ENCODE data around the gene EP400. TPM values are rescaled to one million over a fixed set of nuclear protein-coding genes. Genes with fewer than 3 reads are reported as not detected.
"Not testable (repeated sequence)": the region's sequence is repeated elsewhere in the genome, so short reads cannot be mapped to it uniquely, and the experiment has no call there.

EP400 gene
- total and polyA plus RNA-seq, 2 of the 4 experiments (the other 2 are of a cell fraction), result 4.3 to 11.4 TPM

DNA sequence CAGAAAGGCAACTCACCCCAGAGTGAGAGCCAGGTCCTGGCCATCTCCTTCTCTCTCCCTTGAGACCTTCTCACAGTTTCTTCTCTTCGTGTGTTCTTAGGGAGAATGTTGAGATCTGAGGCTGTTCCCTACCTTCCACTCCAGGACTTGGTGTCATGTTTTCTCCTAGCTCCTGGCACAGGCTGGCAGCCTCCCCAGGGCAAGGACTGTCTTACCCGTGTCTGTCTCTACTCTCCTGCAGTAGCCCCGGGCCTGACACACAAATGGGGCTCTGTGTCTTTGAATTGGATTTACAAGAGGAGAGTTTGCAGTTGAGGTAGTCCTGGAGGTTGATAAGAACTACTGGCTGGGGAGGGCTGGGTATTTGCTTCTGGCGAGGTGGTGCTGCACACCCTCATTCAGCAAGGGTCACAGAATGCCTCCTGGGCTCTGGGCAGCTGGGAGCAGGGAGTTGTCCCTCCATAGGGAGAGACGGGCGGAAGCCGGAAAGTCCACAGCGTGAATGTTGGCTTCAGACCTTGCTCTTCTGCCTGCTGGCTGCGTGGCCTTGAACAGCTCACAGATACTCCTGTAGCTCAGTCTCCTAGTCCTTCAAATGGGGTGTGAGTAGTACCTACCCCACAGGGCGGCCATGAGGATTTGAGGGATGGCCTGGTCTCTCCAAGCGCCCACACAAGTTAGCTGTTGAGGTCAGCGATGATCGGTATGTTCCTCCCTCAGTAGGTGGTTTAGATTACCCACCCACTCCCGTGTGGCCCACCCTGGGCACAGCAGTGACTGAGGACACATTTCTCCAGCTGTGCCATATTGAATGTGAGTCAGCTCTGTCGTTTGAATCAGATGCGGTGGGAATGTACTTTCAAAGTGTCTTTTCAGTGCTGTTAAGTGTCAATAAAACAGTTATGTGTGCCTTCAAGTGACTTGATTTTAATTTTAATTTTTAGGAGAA lies 10.2 kb downstream of the EP400 start (continued):
- no peak for TF ChIP-seq MXI1 (IDR thresholded peaks at IDR 0.05; ENCODE audit: borderline replicate concordance, low read depth, low read length)

DNA sequence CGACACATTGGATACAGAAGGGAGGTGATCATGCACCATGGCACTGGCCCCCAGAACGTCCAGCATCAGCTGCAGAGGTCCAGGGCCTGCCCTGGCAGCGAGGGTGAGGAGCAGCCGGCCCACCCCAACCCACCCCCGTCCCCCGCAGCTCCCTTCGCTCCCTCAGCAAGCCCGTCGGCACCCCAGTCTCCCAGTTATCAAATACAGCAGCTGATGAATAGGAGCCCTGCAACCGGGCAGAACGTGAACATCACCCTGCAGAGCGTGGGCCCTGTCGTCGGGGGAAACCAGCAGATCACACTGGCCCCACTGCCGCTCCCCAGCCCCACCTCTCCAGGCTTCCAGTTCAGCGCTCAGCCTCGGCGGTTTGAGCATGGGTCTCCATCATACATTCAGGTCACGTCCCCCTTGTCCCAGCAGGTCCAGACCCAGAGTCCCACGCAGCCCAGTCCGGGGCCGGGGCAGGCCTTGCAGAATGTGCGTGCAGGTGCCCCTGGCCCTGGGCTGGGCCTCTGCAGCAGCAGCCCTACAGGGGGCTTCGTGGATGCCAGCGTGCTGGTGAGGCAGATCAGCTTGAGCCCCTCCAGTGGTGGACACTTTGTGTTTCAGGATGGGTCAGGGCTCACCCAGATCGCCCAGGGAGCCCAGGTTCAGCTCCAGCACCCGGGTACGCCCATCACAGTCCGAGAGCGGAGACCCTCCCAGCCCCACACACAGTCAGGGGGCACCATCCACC lies 11.0 kb downstream of the EP400 start:
- WGBS, 2 experiments (ENCODE audit: extremely low coverage in 2 of 2, insufficient read length in 1 of 2), result 100% methylated on average over 1 of the region's 30 CpGs; no CpG with 5 or more reads in 1 of the 2 experiments
- H2AFZ ChIP-seq (replicated peaks; ENCODE audit: low read length, poor library complexity); H3K56ac ChIP-seq (ENCODE audit: extremely low read depth, insufficient read depth, low read length); H4K8ac ChIP-seq (ENCODE audit: low read depth in 2 of 2, low read length in 2 of 2); H3K23ac ChIP-seq (ENCODE audit: low read depth, low read length); CTCF ChIA-PET; in situ Hi-C loops (cut with MboI; ENCODE audit: low sequenced_read_pairs); H3K4ac ChIP-seq (ENCODE audit: low read depth, low read length); H3K36me3 ChIP-seq (ENCODE audit: control insufficient read depth, insufficient read depth, low read length); intact Hi-C loops (cut with micrococcal nuclease); POLR2A ChIA-PET (ENCODE audit: unreplicated experiment); H3K4me2 ChIP-seq (ENCODE audit: low read depth, low read length); H3K18ac ChIP-seq (ENCODE audit: low read depth, low read length); H4K5ac ChIP-seq (ENCODE audit: low read depth, low read length); H2BK5ac ChIP-seq (ENCODE audit: low read depth, low read length, poor library complexity, severe bottlenecking); H4K91ac ChIP-seq (ENCODE audit: insufficient read depth, low read depth, low read length); H3K4me1 ChIP-seq (ENCODE audit: control insufficient read depth, insufficient read depth, low read length); ATAC-seq (ENCODE audit: low read depth); H3K9ac ChIP-seq (ENCODE audit: low read depth, low read length); BruUV-seq (replicated peaks); H3K27me3 ChIP-seq (ENCODE audit: control insufficient read depth, insufficient read depth, low read length); H3K14ac ChIP-seq (replicated peaks; ENCODE audit: low read depth, low read length); H2AK9ac ChIP-seq (replicated peaks; ENCODE audit: low read depth, low read length, poor library complexity); H2BK120ac ChIP-seq (ENCODE audit: low read depth, low read length); H2AK5ac ChIP-seq (ENCODE audit: low read depth, low read length); DNase-seq; H3K9me3 ChIP-seq (ENCODE audit: control insufficient read depth, insufficient read depth, low read length); H2BK20ac ChIP-seq (ENCODE audit: low read depth, low read length); H2BK15ac ChIP-seq (ENCODE audit: low read depth, low read length); H3K27ac ChIP-seq (ENCODE audit: insufficient read depth, low read length); dilution Hi-C loops (cut with HindIII; ENCODE audit: low sequenced_read_pairs, unreplicated experiment); H3K4me3 ChIP-seq (ENCODE audit: insufficient read depth, low read depth, low read length): not testable (repeated sequence)
- Histone ChIP-seq H3K9me1 (ENCODE audit: insufficient read depth, low read length) (peaks cover 18% of the 10 kb centered on the region), H3K79me1 (ENCODE audit: low read depth in 1 of 2, low read length in 2 of 2) (peaks cover 20 to 68% of the 10 kb centered on the region in 2 experiments), H4K20me1 (ENCODE audit: insufficient read depth, low read length) (peaks cover 60% of the 10 kb centered on the region)

DNA sequence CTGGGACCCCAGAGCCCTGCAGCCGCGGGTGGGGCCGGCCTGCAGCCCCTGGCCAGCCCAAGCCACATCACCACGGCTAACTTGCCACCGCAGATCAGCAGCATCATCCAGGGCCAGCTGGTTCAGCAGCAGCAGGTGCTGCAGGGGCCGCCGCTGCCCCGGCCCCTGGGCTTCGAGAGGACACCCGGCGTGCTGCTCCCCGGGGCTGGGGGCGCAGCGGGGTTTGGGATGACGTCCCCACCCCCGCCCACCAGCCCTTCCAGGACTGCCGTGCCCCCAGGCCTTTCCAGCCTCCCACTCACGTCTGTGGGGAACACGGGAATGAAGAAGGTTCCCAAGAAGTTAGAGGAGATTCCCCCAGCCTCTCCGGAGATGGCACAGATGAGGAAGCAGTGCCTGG lies 11.6 kb downstream of the EP400 start:
- H3K56ac ChIP-seq (ENCODE audit: extremely low read depth, insufficient read depth, low read length); H3K4me2 ChIP-seq (ENCODE audit: low read depth, low read length); H3K9ac ChIP-seq (ENCODE audit: low read depth, low read length); H3K9me3 ChIP-seq (ENCODE audit: control insufficient read depth, insufficient read depth, low read length); intact Hi-C loops (cut with micrococcal nuclease); H3K36me3 ChIP-seq (ENCODE audit: control insufficient read depth, insufficient read depth, low read length); H3K23ac ChIP-seq (ENCODE audit: low read depth, low read length); H2BK120ac ChIP-seq (ENCODE audit: low read depth, low read length); POLR2A ChIA-PET (ENCODE audit: unreplicated experiment); H2AFZ ChIP-seq (replicated peaks; ENCODE audit: low read length, poor library complexity); H3K18ac ChIP-seq (ENCODE audit: low read depth, low read length); H2AK9ac ChIP-seq (replicated peaks; ENCODE audit: low read depth, low read length, poor library complexity); H2BK20ac ChIP-seq (ENCODE audit: low read depth, low read length); dilution Hi-C loops (cut with HindIII; ENCODE audit: low sequenced_read_pairs, unreplicated experiment); H4K8ac ChIP-seq (ENCODE audit: low read depth in 2 of 2, low read length in 2 of 2); H3K4me3 ChIP-seq (ENCODE audit: insufficient read depth, low read depth, low read length); in situ Hi-C loops (cut with MboI; ENCODE audit: low sequenced_read_pairs); H3K4ac ChIP-seq (ENCODE audit: low read depth, low read length); ATAC-seq (ENCODE audit: low read depth); H3K4me1 ChIP-seq (ENCODE audit: control insufficient read depth, insufficient read depth, low read length); H2AK5ac ChIP-seq (ENCODE audit: low read depth, low read length); DNase-seq; H4K5ac ChIP-seq (ENCODE audit: low read depth, low read length); H3K27ac ChIP-seq (ENCODE audit: insufficient read depth, low read length); H2BK5ac ChIP-seq (ENCODE audit: low read depth, low read length, poor library complexity, severe bottlenecking); H4K91ac ChIP-seq (ENCODE audit: insufficient read depth, low read depth, low read length); H2BK15ac ChIP-seq (ENCODE audit: low read depth, low read length); CTCF ChIA-PET; BruUV-seq (replicated peaks); H3K14ac ChIP-seq (replicated peaks; ENCODE audit: low read depth, low read length); H3K27me3 ChIP-seq (ENCODE audit: control insufficient read depth, insufficient read depth, low read length): not testable (repeated sequence)
- WGBS, 2 experiments (ENCODE audit: extremely low coverage in 2 of 2, insufficient read length in 1 of 2), result no CpG with 5 or more reads among the region's 20 CpGs
- H3K79me1 ChIP-seq (ENCODE audit: low read depth in 1 of 2, low read length in 2 of 2), result peaks cover 17 to 69% of the 10 kb centered on the region in 2 experiments
- peaks cover 61% of the 10 kb centered on the region for H4K20me1 ChIP-seq (ENCODE audit: insufficient read depth, low read length)
- H3K9me1 ChIP-seq (ENCODE audit: insufficient read depth, low read length), result peaks cover 19% of the 10 kb centered on the region
